H1 (cell line): ENCODE measurements around the gene CS. TPM values are rescaled to one million over a fixed set of nuclear protein-coding genes. Genes with fewer than 3 reads are reported as not detected.

Experiments
- ATF2 ChIP-seq: IDR thresholded peaks from 2 replicates; pipeline ENCODE4 v1.6.1; 2012; ENCODE audit warnings: low read length, inconsistent platforms
- BCL11A ChIP-seq, 2 experiments: IDR thresholded peaks; one replicate each; pipeline ENCODE4 v1.6.1; 2011; ENCODE audit warnings: low read depth in 2 of 2, low read length in 2 of 2, mild to moderate bottlenecking in 2 of 2
- EP300 ChIP-seq, 2 experiments: IDR thresholded peaks; 1 replicate in 1 of 2; 2 replicates in 1 of 2; pipeline ENCODE4 v1.6.1; 2011 to 2012; ENCODE audit warnings: low read depth in 2 of 2, low read length in 2 of 2, mild to moderate bottlenecking in 2 of 2, borderline replicate concordance in 1 of 2, inconsistent platforms in 1 of 2, moderate library complexity in 1 of 2
- FOSL1 ChIP-seq: IDR thresholded peaks from 2 replicates; pipeline ENCODE4 v1.6.1; 2011; ENCODE audit warnings: mild to moderate bottlenecking, low read depth, low read length, moderate library complexity; ENCODE audit not compliant: insufficient read depth
- NRF1 ChIP-seq: IDR thresholded peaks from 2 replicates; pipeline ENCODE4 v1.6.1; 2011; ENCODE audit warnings: mild to moderate bottlenecking, low read depth, low read length, improper control_type of control experiment
- SUZ12 ChIP-seq: fragments of 200-600 bp; sonication (generic); IDR thresholded peaks from 2 replicates; pipeline ENCODE4 v1.6.1; 2012; ENCODE audit warnings: mild to moderate bottlenecking, inconsistent platforms, low read length, moderate library complexity, mixed read lengths
- polyA plus RNA-seq, 7 experiments: library from polyadenylated mRNA; depleted of rRNA in 3 of 7; stranded (reverse) in 5 of 7; unstranded in 2 of 7; fragments of >200 nt in 5 of 7; fragments of 200-250 nt in 2 of 7; gene quantifications; 1 replicate in 5 of 7; 2 replicates in 1 of 7; 4 replicates in 1 of 7; pipeline versions ENCODE4 v1.2.1 to v1.2.3, GENCODE V29; 2011 to 2013; ENCODE audit warnings: missing spikeins in 2 of 7, mixed read lengths in 2 of 7
- total RNA-seq: library from RNA; stranded (reverse); fragmentation: NEBNext Ultra II Directional; extraction: Animal tissue kit (Norgen Biotek cat#: 25700); gene quantifications from 2 replicates; pipeline ENCODE4 v1.2.1, GENCODE V29; 2021

Gene CS
- total and polyA plus RNA-seq, 2 of the 8 experiments (the other 6 are each of a cell fraction or from before 2014, with no cell fraction given) = 96.6 to 238 TPM

DNA sequence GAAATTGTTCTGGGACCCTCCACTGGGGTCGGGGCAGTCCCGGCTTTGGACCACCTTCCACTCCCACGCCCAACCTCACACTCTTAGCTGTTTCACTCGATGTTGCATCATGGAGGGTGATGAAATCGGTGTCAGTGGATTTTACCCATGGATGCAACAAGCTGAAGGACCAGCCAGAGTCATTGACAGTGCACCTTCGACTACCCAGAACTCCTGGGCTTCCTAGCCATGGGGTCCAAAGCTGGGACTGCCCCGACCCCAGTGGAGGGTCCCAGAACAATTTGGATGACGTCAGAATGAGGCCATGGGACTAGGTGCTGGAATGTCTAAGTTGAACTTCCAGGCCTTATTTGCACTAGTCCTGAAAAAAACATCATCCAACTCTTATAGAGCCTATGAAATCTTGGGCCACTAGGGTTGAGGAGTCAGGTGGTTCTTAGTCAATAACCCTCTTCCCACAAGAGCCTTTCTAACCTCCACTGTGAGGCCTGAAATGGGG lies 37.7 kb upstream of the CS start (continued):
- no peak for TF ChIP-seq SUZ12
- no peak for TF ChIP-seq NRF1
- no peak for TF ChIP-seq ATF2
- TF ChIP-seq BCL11A (IDR thresholded peaks at IDR 0.05; ENCODE audit: low read depth in 2 of 2, low read length in 2 of 2) = no peak
- TF ChIP-seq FOSL1 = no peak
- no peak for TF ChIP-seq EP300 (IDR thresholded peaks at IDR 0.05; ENCODE audit: borderline replicate concordance in 1 of 2, low read depth in 2 of 2, low read length in 2 of 2)
